ENCODE measurements around the gene FAF1. TPM values are rescaled to one million over a fixed set of nuclear protein-coding genes. Genes with fewer than 3 reads are reported as not detected.
"Not testable (repeated sequence)": the region's sequence is repeated elsewhere in the genome, so short reads cannot be mapped to it uniquely, and the experiment has no call there.

The FAF1 gene
- total RNA-seq (ENCODE audit: insufficient read depth, low replicate concordance) = 10.4 TPM

DNA sequence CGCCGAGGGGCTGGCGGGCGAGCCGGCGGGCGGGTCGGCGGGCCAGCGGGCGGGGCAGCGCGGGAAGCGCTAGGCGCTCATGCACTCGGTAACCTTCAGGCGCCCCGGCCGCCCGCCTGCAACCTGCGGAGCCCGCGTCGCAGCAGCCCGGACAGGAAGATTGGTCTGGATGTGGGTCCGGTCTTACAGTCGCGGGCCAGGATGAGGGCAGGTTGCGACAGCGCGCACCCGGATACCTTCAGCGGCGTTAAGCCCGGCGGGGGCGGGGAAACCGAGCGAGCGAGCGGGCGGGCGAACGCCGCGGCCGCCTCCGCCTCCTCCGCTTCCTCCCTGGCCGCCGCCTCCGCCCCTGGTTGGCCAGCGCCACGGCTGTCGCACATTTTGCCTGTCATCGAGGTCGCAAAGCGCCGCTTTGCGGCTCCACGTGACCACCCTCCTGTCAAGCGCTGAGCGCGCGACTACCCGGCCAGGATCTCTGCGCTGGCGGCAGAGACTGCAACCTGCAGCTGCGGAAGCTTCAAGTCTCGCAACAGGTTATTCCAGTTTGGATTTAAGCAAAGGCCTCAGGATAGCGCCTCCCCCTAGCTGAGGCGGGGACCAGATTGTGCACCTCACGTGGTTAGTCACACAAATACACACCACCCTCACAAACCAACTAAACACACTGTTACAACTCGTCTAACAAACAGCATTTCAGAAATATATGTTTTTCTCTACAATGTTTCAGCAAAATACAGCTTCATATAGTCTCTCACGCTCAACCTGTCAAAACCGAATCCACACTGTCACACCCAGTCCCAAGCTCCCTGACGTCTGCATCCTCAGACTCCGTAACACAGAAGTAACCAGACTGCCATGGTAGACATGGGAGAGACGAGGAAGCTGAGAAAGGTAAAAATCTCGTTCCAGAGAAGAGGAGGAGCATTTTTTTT is at the start of gene FAF1:
TSS of gene FAF1 (minus strand) at position 355 of the 932 bp plus-strand sequence. CDS start 456 bp downstream, outside the sequence.
- DNase-seq (ENCODE audit: low spot score) = peak; percentile 98

DNA sequence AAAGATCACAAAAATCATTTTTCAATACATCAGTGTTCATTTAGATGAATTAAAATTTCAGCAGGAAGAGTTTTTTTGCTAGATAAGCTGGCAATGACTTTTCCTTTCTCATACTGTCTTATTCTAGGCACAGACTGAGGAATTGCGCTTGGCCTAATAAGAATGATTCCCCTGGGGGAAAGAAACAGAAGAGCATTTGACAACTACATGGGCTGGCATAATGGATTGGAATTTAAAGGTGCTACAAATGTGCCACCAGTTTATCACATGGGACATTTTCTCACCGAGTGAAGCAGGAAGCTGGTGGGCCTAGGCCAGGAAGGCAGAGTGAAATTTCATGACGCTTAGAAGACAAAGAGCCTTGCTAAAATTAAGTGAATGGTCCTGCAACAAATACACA is 49.3 kb upstream of the FAF1 start:
- no peak for DNase-seq (ENCODE audit: low spot score)

DNA sequence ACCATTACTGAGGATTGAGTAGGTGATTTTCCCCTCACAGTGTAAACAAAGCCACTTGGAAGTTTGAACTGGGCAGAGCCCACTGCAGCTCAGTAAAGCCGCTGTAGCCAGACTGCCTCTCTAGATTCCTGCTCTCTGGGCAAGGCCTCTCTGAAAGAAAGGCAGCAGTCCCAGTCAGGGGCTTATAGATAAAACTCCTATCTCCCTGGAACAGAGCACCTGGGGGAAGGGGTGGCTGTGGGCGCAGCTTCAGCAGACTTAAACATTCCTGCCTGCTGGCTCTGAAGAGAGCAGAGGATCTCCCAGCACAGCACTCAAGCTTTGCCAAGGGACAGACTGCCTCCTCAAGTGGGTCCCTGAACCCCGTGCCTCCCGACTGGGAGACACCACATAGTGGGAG is 45.5 kb upstream of the FAF1 start:
- not testable (repeated sequence) for DNase-seq (ENCODE audit: low spot score)

DNA sequence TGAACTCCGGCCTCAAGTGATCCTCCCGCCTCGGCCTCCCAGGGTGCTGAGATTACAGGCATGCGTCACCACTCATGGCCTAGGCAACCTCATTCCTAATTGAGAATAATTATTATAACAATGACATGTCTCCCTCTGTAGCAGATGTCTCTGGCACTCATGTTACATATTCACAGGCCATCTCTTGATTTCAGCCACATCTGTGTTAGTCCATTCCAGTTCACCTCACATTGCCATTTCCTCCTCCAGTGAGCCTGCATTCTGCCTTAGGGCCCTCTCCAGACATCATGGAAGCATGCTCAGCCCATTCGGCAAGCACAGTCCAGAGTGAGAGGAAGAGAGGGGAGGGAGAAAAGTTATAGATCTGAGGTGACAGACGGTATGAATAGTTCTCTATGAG is 42.4 kb upstream of the FAF1 start:
- no peak for DNase-seq (ENCODE audit: low spot score)

DNA sequence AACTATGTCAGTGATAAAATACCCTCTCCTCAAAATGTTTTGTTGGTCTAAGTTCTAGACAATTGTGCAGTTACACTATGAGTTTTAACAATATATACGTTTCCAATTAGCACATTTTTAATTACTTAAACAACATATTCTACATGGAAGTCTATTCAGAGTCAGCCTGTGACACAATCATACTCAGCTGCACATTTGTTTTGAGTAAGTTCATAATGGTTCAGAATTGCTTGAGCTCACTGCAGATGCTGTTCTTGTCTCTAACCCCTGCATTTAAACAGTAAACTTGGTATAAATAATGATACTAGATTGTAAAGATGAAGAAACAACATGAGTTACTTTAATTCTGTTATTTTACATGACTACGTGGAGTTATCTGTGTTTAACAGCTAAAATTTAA is 40.6 kb upstream of the FAF1 start:
- DNase-seq (ENCODE audit: low spot score) = no peak

DNA sequence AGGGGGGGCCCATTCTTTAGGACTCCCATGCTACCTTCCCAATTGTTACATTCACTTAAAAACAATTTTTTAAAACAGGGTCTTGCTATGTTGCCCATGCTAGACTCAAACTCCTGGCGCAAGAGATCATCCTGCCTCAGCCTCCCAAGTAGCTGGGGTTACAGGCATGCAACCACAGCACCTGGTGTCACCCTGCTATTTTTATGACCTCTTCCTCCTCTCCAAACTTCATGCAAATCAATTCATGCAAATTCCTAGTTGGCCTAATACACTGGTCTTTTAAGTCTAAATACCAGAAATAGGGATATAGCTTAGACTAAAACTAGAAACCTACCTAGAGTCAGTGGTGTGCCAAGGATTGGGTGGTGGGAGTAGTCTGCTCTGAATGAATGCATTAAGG is 40.1 kb upstream of the FAF1 start:
- no peak for DNase-seq (ENCODE audit: low spot score)

DNA sequence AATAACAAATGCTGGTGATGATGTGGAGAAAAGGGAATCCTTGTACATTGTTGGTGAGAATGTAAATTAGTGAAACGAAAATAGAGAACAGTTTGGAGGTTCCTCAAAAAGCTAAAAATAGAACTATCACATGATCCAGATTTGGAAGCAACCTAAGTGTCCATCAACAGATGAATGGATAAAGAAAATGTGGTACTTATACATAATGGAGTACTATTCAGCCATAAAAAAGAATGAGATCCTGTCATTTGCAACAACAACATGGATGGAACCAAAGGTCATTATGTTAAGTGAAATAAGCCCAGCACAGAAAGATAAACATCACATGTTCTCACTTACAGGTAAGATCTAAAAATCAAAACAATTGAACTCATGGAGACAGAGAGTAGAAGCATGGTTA is 39.3 kb upstream of the FAF1 start:
- not testable (repeated sequence) for DNase-seq (ENCODE audit: low spot score)

DNA sequence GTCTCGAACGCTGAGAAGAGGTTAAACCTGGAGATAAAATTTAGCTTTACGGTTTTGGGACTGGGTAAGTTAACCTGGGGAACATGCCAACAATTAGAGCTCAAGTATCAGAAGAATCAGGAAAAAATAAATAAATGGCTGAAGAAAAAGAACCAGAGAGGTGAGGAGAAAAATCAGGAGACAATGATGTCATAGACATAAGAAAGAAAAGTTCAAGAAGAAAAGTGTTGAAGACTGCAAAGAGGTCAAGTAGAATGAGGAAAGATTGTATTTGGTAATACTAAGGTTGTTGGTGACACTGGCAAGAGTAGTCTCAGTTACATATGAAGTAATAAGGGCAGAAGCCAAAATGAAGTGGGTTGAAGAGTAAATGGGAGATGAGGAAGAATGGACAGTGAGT is 36.0 kb upstream of the FAF1 start:
- DNase-seq (ENCODE audit: low spot score) = no peak

DNA sequence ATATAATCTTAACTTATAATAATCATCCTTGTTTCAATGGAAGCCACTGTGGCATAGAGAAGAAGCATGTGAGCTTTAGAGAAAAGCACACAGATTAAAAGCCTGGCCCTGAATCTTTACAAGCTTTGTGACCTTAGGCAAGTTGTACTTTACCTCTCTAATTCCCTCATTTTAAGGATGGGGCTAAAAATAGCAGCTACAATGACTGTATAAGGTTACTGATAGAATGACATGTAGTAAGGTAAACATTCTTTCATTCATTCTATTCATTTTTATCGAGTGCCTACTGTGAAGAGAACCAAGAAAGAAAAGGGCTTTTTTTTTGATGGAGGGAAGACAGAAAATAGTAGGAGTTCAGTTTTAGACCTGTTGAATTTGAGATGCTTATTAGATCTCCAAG is 35.6 kb upstream of the FAF1 start:
- no peak for DNase-seq (ENCODE audit: low spot score)

DNA sequence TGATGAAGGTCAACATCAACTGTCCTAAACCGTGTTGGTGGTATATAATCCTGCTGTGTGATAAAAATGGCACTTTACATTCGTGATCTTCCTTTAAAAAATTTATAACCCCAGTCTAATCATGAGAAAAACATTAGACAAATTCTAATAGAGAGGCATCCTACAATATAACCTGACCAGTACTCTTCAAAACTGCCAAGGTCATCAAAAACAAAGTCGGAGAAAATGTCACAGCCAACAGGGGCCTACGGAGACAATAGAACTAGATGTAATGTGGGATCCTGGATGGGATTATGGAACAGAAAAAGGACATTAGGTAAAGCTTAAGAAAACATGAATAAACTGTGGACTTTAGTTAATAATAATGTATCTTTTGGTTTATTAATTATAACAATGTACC is 34.9 kb upstream of the FAF1 start:
- no peak for DNase-seq (ENCODE audit: low spot score)

DNA sequence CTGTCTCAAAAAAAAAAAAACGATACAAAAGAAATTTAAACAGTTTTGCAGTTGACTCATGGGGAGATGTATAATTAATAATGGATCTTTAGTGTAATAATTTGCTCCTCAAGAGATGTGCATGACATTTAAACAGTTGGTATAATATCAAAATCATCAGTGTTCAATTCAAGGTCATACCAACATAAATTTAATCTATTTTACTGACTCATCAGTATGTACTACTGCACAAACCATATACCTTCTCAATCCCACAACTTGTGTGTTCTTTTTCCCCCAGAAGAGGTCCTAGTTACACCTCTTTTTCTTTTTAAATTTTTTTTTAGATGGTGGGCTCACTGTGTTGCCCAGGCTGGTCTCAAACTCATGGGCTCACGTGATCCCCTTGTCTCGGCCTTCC is 33.6 kb upstream of the FAF1 start:
- DNase-seq (ENCODE audit: low spot score) = no peak

DNA sequence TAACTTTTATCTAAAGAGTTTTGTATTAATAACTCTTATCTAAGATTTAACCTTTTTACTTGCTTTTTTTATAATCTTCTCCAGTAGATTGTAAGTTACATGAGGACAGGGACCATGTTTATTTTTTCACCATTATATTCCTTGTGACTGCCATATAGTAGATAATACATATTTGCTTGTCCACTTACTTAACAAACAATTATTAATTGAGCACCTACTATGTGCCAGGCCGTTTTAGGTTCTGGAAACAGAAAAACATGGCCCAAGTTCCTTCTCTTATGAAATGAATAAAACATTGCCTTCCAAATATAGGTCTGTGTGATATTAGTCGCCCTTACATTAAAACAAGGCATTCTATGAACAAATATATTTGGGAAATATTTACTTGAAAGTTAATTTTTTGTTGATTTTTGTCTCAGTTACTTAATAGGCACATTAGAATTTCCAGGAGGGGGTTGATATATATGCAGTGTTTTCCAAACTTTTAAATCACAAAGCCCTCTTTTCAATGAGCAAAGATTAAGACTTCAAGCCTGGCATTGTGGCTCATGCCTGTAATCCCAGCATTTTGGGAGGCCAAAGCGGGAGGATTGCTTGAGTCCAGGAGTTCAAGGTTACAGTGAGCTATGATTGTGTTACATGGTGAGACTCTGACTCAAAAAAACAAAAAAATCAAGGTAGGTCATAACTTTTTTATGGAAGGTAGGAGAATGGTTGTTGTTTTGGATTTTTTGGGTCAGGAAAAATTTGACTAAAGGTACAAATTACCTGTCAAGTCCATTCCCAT is 32.7 kb upstream of the FAF1 start:
- no peak for DNase-seq (ENCODE audit: low spot score)

DNA sequence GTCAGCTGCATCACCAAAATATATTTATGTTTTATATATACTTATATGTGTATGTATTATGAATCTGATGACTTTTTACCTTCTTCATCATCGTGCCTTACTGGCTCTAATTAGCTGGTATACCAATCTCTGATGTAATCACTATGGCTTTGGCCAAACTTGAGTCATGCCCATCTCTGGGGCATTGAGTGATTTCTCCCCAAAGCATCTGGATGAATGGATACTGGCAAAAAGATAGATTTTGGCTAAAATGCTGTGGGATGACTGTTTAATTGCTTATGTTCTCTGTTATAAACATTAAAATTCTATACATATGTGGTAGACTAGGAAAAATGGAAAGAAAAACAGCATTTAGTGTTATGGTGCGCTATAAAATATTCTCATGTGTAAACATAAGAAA is 29.6 kb upstream of the FAF1 start:
- DNase-seq (ENCODE audit: low spot score) = no peak

DNA sequence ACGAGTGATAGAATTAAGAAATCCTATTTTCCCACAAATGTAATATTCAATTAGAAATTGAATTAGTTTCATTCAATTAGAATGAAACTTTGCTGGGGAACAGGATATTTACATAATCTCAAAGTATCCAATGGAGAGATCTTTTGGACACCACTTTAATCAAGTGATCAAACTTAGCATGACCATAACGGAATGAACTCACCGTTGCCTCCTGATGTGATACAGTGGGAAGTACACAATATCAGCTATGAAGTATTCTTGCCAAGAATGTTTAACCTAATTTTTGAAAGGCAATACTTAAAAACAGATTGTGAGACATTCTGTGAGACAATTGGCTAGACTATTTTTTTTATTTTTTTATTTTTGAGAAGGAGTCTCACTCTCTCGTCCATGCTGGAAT is 26.6 kb upstream of the FAF1 start:
- DNase-seq (ENCODE audit: low spot score) = no peak

DNA sequence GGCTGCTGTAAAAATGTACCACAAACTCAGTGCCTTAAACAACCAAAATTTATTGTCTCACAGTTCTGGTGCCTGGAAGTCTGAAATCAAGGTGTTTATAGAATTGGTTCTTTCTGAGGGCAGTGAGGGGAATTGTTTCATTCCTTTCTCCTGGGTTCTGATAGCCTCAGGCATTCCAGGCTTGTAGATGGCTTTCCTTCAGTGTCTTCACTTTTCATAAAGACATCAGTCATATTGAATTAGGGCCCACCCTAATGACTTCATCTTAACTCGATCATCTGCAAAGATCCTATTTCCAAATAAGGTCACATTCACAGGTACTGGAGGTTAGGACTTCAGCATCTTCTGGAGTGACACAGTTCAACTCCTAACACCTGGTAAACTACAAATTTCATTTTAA is 25.0 kb upstream of the FAF1 start:
- DNase-seq (ENCODE audit: low spot score) = no peak

DNA sequence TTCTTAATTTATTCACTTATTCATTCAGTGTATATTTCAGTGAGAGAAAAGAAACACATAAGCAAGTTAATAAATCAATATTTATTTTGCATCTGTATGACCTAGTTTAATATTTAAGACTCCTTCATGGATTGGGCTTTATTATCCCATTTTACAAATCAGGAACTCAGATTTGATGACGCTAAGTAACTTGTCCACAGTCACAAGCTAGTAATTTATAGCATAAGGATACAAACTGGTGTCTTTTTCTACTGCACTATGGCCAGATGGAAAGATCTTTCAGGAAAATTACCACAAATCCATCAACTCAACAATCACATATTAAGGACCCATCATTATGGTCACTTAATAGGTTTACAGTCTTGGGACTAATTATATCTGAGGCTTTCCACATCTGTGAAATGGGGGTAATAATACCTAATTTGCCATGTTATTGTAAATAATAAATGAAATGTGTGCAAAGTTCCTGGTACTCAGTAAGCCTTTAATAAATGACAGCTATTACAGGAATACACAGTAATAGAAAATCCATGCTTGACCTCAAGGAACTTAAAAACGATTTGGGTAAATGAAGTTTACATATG is 23.2 kb upstream of the FAF1 start:
- no peak for DNase-seq (ENCODE audit: low spot score)

DNA sequence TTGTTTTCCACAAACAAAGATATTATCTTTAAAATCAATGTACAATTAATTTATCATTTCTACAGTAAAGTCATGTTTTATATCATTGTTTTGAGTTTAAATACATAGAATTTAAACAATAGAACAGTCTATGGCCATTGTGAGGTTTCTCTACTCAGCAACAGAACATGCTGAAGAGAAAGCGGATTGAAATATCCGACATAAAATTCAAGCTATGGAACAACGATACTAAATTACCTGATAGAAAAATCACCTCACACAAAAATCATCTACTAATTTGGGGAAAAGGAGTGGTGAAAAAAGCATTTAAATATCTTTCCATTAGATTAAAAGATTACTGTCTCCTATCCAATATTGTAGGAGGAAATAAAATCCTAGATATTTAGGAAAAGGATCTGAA is 22.5 kb upstream of the FAF1 start:
- DNase-seq (ENCODE audit: low spot score) = no peak

DNA sequence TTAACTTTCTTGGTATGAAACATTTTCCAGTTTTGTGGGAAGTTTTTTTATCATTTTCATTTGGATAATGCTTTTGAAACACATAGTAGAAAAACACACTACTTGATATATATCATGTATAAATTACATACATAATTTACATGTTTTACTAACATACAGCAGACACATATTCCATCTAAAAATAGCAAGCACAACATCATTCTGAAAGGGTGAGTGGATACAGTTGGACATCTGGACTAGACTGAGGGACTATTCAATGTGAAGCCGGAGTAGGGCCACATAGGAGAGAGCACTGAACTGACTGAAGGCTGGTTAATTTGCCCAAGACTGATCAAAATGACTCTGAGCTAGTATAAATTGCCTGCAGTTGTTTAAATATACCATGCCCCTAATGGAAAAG is 21.7 kb upstream of the FAF1 start:
- no peak for DNase-seq (ENCODE audit: low spot score)

DNA sequence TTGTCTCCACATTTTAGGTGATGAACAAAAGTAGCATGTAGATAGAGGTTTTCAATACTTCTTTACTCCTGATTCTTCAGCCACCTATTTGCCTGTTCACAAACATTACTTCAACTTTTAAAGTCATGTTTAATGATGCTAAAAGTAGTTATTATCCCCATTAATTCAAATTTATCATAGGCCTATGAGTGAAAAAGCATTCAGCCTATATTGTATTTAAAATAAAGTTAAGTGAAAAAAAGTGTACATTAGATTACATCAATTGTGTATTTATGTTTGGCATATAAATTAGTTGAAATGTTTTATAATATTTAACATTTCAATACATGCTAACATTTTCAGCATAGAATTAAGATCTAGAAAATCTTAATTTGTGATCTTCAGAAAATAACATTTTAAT is 20.4 kb upstream of the FAF1 start:
- DNase-seq (ENCODE audit: low spot score) = no peak

DNA sequence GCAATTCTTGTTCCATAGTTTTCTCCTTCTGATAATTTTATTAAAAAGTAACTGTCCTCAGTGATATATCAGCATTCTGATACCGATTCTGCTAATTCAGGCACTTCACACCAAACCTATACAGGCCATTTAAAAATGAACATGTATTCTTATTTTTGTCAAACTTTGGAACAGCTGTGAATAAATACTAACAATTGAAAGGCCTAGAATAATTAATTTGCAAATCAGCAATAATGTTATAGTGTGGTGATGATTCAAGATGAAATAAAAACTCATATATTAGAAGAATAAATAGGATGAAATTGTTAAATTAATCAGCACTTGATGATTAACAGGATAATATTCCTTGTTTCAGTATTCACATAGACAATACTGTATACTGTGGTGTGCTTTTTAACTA is 19.9 kb upstream of the FAF1 start:
- DNase-seq (ENCODE audit: low spot score) = no peak

DNA sequence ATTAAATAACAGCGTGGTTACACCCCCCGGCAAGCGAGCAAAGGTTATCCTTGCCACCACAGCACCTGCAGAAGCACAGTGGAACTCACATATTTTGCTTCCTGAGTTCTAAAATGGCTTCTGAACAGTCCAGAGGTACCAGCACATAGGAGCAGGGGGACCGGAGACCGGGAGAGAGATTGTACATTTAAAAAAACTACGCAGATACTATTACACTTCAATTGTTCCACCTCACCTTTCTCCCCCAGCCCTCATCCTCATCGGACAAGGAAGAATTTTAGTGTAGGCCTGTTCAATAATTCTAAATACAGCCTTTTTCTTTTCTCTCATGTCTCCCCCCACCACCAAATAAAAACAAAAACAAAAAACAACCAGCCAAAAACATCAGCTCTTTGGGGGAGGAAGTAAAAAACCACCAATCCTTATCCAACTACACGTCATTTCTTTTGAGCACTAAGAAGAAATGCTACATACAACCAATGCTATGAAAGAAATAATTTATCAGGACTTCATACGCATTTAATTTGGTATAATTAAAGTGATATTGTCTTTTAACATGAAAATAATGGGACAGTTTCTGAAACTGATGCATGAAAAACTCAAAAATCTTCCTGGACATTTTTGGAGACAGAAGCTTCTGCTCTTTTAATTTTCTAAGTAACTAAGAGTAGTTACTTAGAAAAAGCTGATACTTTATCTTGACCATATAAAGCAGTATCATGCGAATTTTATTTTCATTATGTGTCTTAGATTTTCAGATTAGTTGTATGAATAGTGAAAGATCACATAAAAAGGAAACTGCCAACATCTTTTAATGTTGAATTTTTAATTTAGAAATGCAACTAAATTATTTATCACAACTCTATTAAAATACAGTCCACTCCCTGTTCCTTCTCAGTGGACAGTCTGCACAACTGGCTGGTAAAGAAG is 19.1 kb upstream of the FAF1 start:
- peak; percentile 3 for DNase-seq (ENCODE audit: low spot score)

Data from umbilical cord (tissue), 2 donors.